Kidney (tissue), 14 donors: ENCODE results near the gene DPYSL3. TPM values are rescaled to one million over a fixed set of nuclear protein-coding genes. Genes with fewer than 3 reads are reported as not detected.

Source experiments
- DNase-seq, 5 donors: peaks; one replicate each; pipeline ENCODE4 v3.0.0-alpha.2; 2013 to 2020
- FAIRE-seq: peaks from 2 replicates; lab custom pipeline; 2012; peaks lifted over from hg19 to GRCh38; lab: Jason Lieb, UNC
- H3K27ac ChIP-seq, 2 donors: one replicate each; pipeline ENCODE4 v1.7.0; 2013; ENCODE audit warnings: low read depth in 2 of 2, low read length in 2 of 2, inconsistent platforms in 1 of 2
- H3K27me3 ChIP-seq: one replicate; pipeline ENCODE4 v1.7.1; 2013; ENCODE audit warnings: low read length, inconsistent platforms; ENCODE audit not compliant: control insufficient read depth, insufficient read depth
- H3K36me3 ChIP-seq, 3 donors: one replicate each; pipeline versions ENCODE4 v1.7.0 to v1.7.1; 2013; ENCODE audit warnings: low read length in 3 of 3, control low read depth in 1 of 3, inconsistent platforms in 1 of 3; ENCODE audit not compliant: insufficient read depth in 3 of 3, control insufficient read depth in 2 of 3
- H3K4me1 ChIP-seq, 3 donors: one replicate each; pipeline versions ENCODE4 v1.7.0 to v1.7.1; 2013; ENCODE audit warnings: low read length in 3 of 3, inconsistent platforms in 1 of 3, low read depth in 1 of 3; ENCODE audit not compliant: control insufficient read depth in 2 of 3, insufficient read depth in 2 of 3
- H3K4me3 ChIP-seq, 3 donors: one replicate each; pipeline versions ENCODE4 v1.7.0 to v1.8.1; 2013; ENCODE audit warnings: low read length in 3 of 3, control low read depth in 1 of 3, inconsistent platforms in 1 of 3
- H3K9ac ChIP-seq, 3 donors: one replicate each; pipeline versions ENCODE4 v1.7.0 to v1.7.1; 2013; ENCODE audit warnings: low read length in 3 of 3, control low read depth in 1 of 3, inconsistent platforms in 1 of 3
- H3K9me3 ChIP-seq, 3 donors: one replicate each; pipeline versions ENCODE4 v1.7.0 to v1.7.1; 2013; ENCODE audit warnings: low read length in 3 of 3, control low read depth in 1 of 3, inconsistent platforms in 1 of 3; ENCODE audit not compliant: control insufficient read depth in 2 of 3, insufficient read depth in 1 of 3
- CTCF ChIP-seq: IDR thresholded peaks from 3 replicates; pipeline ENCODE4 v1.5.1; 2012; ENCODE audit warnings: mild to moderate bottlenecking, moderate library complexity, borderline replicate concordance; ENCODE audit not compliant: insufficient read depth; ENCODE audit errors: extremely low read depth
- intact Hi-C: fragments of 100-400 bp; cut with DNase I; formaldehyde crosslinking; loops from one replicate; pipeline ENCODE4 v1.11.1; 2022
- polyA plus RNA-seq: library from polyadenylated mRNA; stranded (reverse); fragments of 350-450 nt; fragmentation: Illumina TruSeq; extraction: RNeasy Lipid Tissue Mini Kit (QIAGEN cat#74804); gene quantifications from one replicate; pipeline ENCODE4 v1.2.3, GENCODE V29; 2014; ENCODE audit warnings: low read depth, low replicate concordance; ENCODE audit not compliant: insufficient read depth
- total RNA-seq: library from RNA; stranded (reverse); fragmentation: NEBNext Ultra II Directional; extraction: Animal tissue kit (Norgen Biotek cat#: 25700); gene quantifications from one replicate; pipeline ENCODE4 v1.2.1, GENCODE V29; 2021
- donor health status: control.
- donor health status: control.
- donor health status: control.
- donor health status: control.
- donor health status: control.
- donor health status: DM: yes; HTN: yes; CAD: no.
- donor health status: Normal renal cell carcinoma (clear cell type).

The DPYSL3 gene
- total and polyA plus RNA-seq, 2 donors from 2014 or later, result 7.1 to 19.1 TPM

- H3K27ac ChIP-seq, result no peak overlapping the region
- no peak for TF ChIP-seq CTCF
- no peaks in the 10 kb centered on the region for H3K27me3 ChIP-seq
- no peak overlapping the region for H3K9ac ChIP-seq
- intact Hi-C loops, result no loop called here
- FAIRE-seq, result no peak
- DNase-seq, result no peak
- no peaks in the 10 kb centered on the region for H3K36me3 ChIP-seq
- no peaks in the 10 kb centered on the region for H3K9me3 ChIP-seq
- H3K4me3 ChIP-seq, result no peak overlapping the region
- H3K4me1 ChIP-seq, result no peaks in the 10 kb centered on the region
Observed at GRCh38 chr5:147485046-147485445, 24.8 kb downstream of the DPYSL3 start.

GRCh38 chr5:147484708-147485020 lies 25.2 kb downstream of the DPYSL3 start:
- FAIRE-seq (no peak), DNase-seq (no peak)
- no peaks in the 10 kb centered on the region for H3K4me1 ChIP-seq
- no peaks in the 10 kb centered on the region for H3K9me3 ChIP-seq
- H3K4me3 ChIP-seq, result no peak overlapping the region
- no peak overlapping the region for H3K27ac ChIP-seq
- H3K27me3 ChIP-seq, result no peaks in the 10 kb centered on the region
- H3K36me3 ChIP-seq, result no peaks in the 10 kb centered on the region
- TF ChIP-seq CTCF, result no peak
- intact Hi-C loops, result no loop called here
- H3K9ac ChIP-seq, result no peak overlapping the region

DNA sequence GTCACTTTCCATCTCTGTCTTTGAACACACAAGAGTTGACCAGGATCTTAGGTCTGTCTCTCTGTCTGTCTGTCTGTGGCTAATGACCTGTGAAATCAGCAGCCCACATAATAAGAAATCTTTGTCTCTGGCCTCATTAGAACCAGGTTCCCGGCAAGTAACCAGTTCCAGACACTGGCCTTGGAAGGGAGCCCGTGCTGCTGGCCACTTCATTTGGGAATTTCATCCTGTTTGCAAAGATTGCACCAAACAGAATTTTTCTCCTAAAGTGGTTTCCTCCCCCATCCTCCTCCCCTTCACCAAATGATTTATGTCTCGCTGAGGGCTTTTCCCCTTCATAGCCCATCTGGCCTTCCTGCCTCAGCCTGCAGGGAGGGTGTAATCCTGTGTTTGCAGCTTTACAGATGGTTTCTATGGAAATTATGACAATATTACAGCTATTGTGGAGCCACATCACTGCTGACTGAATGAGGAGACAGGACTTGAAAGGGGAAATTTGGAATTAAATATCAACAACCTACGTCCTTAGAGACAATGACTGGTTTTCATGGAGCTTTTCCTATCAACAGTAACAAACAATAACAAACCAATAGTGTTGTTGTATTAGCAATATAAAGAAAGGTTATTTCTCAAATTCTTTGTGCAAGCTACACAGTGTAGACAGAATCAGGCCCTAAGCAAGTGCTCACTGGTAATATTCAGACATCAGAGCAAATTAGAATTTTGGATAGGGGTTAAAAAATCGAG lies 25.7 kb downstream of the DPYSL3 start:
- intact Hi-C loops, result no loop called here
- no peaks in the 10 kb centered on the region for H3K4me1 ChIP-seq

More for the DNA sequence above, 25.7 kb downstream of the DPYSL3 start:
- Histone ChIP-seq H3K36me3 (no peaks in the 10 kb centered on the region), H3K9ac (no peak overlapping the region), H3K27me3 (no peaks in the 10 kb centered on the region), H3K27ac (no peak overlapping the region), H3K4me3 (no peak overlapping the region), H3K9me3 (no peaks in the 10 kb centered on the region)
- FAIRE-seq (no peak), DNase-seq (peak in 4 of 5 donors; percentile 62 to 89 (median 70))
- TF ChIP-seq CTCF, result no peak
